NAMALWA (cell line): ENCODE measurements around the gene MED16.
A peak's percentile ranks its signal among the peaks of the same experiment; 100 is the strongest.

Experiments used
- DNase-seq: peaks from one replicate; pipeline ENCODE4 v3.0.0-alpha.2; 2015; ENCODE audit warnings: low spot score

The MED16 gene

GRCh38 chr19:892894-893689 is at the start of gene MED16, which contains the start of gene RNU6-9:
TSS of gene MED16 (minus strand) at chr19:893187. CDS start at chr19:891131, 2,056 bp downstream.
TSS of gene RNU6-9 (plus strand) at chr19:893484.
- peak; percentile 95 for DNase-seq

- DNase-seq: no peak
Measured at GRCh38 chr19:942133-942645, 49.2 kb upstream of the MED16 start.

GRCh38 chr19:941292-942132 is 48.5 kb upstream of the MED16 start:
- DNase-seq: no peak

- DNase-seq: no peak
Measured at GRCh38 chr19:940591-941291, 47.8 kb upstream of the MED16 start.

- no peak for DNase-seq
Measured at GRCh38 chr19:939922-940321, 46.9 kb upstream of the MED16 start.

- no peak for DNase-seq
Measured at GRCh38 chr19:939439-939838, 46.5 kb upstream of the MED16 start.

- no peak for DNase-seq
Measured at GRCh38 chr19:938233-938923, 45.4 kb upstream of the MED16 start.

GRCh38 chr19:937259-937694 is 44.3 kb upstream of the MED16 start:
- DNase-seq: no peak

GRCh38 chr19:936175-936546 is 43.2 kb upstream of the MED16 start:
- no peak for DNase-seq

GRCh38 chr19:934865-935479 is 42.0 kb upstream of the MED16 start:
- DNase-seq: no peak

- DNase-seq: no peak
Measured at GRCh38 chr19:934197-934840, 41.3 kb upstream of the MED16 start.

GRCh38 chr19:933553-933882 is 40.5 kb upstream of the MED16 start:
- DNase-seq: no peak

GRCh38 chr19:932648-933552 is 39.9 kb upstream of the MED16 start:
- DNase-seq: no peak

- no peak for DNase-seq
Measured at GRCh38 chr19:931860-932647, 39.1 kb upstream of the MED16 start.

GRCh38 chr19:929891-930258 is 36.9 kb upstream of the MED16 start:
- DNase-seq: no peak

- no peak for DNase-seq
Measured at GRCh38 chr19:929203-929890, 36.4 kb upstream of the MED16 start.

GRCh38 chr19:928471-929202 is 35.6 kb upstream of the MED16 start:
- DNase-seq: no peak
